ENCODE results near the gene HAUS5.

The HAUS5 gene

DNA sequence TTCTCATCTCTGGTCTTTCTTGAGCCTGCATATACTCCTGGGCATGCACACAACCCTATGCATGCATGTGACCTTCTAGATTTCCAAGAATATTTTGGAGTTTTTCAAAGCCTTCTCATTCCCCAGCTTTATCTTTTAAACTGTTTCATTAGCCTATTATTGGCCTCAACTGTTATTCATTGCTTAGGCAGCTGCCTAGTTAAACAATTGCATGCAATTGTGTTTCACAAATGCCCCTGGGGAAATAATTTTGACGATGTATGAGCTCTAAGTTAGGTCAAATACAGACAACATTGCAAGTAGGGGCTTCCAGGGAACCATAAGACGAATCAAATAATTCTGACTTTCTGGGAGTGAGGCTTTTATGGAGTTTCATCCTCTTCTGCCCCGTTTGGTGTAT is 51.4 kb downstream of the HAUS5 start:
- H2BK12ac ChIP-seq (ENCODE audit: low read length) = no peak overlapping the region
- peaks cover 1% of the 10 kb centered on the region for H3K9me3 ChIP-seq (ENCODE audit: insufficient read depth, low read depth, low read length)
- H3K36me3 ChIP-seq (ENCODE audit: control insufficient read depth in 1 of 2, insufficient read depth in 2 of 2, low read length in 2 of 2) = peaks cover 7 to 10% of the 10 kb centered on the region in 2 experiments
- H3K18ac ChIP-seq (ENCODE audit: low read length) = no peak overlapping the region
- H3K4me3 ChIP-seq (ENCODE audit: low read depth, low read length) = no peak overlapping the region
- WGBS (ENCODE audit: extremely low coverage, insufficient coverage, insufficient read length) = no CpG with 5 or more reads among the region's 3 CpGs
- H2AK5ac ChIP-seq (ENCODE audit: low read length) = no peak overlapping the region
- no peak overlapping the region for H3K14ac ChIP-seq (ENCODE audit: low read length)
- H3K27ac ChIP-seq (ENCODE audit: low read depth, low read length) = no peak overlapping the region
- no peak overlapping the region for H2AFZ ChIP-seq (ENCODE audit: insufficient read depth, low read length, poor library complexity)
- peak; percentile 58 to 91 for DNase-seq
- H3K23ac ChIP-seq (ENCODE audit: low read length) = no peak overlapping the region
- no peak overlapping the region for H4K8ac ChIP-seq (ENCODE audit: low read depth, low read length)
- no peaks in the 10 kb centered on the region for H3K79me1 ChIP-seq (ENCODE audit: low read length)
- H2BK120ac ChIP-seq (ENCODE audit: insufficient read depth, low read length, poor library complexity) = no peak overlapping the region
- H3K4me2 ChIP-seq (ENCODE audit: low read length) = no peak overlapping the region
- H3K79me2 ChIP-seq (ENCODE audit: control insufficient read depth, insufficient read depth, low read length, poor library complexity) = no peaks in the 10 kb centered on the region
- H3K4ac ChIP-seq (ENCODE audit: low read depth, low read length) = no peak overlapping the region
- no peak overlapping the region for H3K9ac ChIP-seq (ENCODE audit: low read length)
- no peak overlapping the region for H4K12ac ChIP-seq (ENCODE audit: low read depth, low read length)
- no peaks in the 10 kb centered on the region for H3K4me1 ChIP-seq (ENCODE audit: control insufficient read depth in 1 of 2, insufficient read depth in 2 of 2, low read length in 2 of 2)
- no peak overlapping the region for H2BK5ac ChIP-seq (ENCODE audit: low read depth, low read length, poor library complexity)
- H3K27me3 ChIP-seq (ENCODE audit: insufficient read depth, low read length) = no peaks in the 10 kb centered on the region
- no peak overlapping the region for H4K91ac ChIP-seq (ENCODE audit: low read depth, low read length)

DNA sequence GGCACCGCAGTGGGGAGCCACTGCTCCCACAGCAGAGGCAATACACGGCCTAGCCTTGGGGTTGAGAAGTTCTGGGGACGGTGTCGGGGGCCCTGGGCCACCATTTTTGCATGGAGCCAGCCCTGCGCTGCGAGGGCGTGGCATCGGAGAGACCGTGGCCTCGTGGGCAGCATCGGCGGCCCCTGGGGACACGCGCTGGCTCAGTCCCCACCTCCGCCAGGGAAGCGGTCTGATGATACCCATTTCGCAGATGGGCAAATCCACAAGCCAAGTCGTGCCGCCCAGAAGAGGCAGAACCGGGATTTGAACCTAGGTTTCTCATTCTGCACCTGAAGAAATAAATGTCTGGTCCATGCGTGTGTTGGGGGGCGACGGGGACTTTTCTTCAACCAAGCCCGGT is 52.6 kb downstream of the HAUS5 start:
- H4K91ac ChIP-seq (ENCODE audit: low read depth, low read length) = no peak overlapping the region
- WGBS (ENCODE audit: extremely low coverage, insufficient coverage, insufficient read length) = no CpG with 5 or more reads among the region's 24 CpGs
- peaks cover 2 to 7% of the 10 kb centered on the region in 2 experiments for H3K36me3 ChIP-seq (ENCODE audit: control insufficient read depth in 1 of 2, insufficient read depth in 2 of 2, low read length in 2 of 2)
- no peak overlapping the region for H2BK5ac ChIP-seq (ENCODE audit: low read depth, low read length, poor library complexity)
- H2BK12ac ChIP-seq (ENCODE audit: low read length) = no peak overlapping the region
- H4K12ac ChIP-seq (ENCODE audit: low read depth, low read length) = no peak overlapping the region
- H3K27me3 ChIP-seq (ENCODE audit: insufficient read depth, low read length) = no peaks in the 10 kb centered on the region
- H3K18ac ChIP-seq (ENCODE audit: low read length) = no peak overlapping the region
- no peak overlapping the region for H2AFZ ChIP-seq (ENCODE audit: insufficient read depth, low read length, poor library complexity)
- H4K8ac ChIP-seq (ENCODE audit: low read depth, low read length) = no peak overlapping the region
- no peak overlapping the region for H3K9ac ChIP-seq (ENCODE audit: low read length)
- H3K79me1 ChIP-seq (ENCODE audit: low read length) = no peaks in the 10 kb centered on the region
- no peak overlapping the region for H3K27ac ChIP-seq (ENCODE audit: low read depth, low read length)
- no peak overlapping the region for H2AK5ac ChIP-seq (ENCODE audit: low read length)
- H3K14ac ChIP-seq (ENCODE audit: low read length) = no peak overlapping the region
- no peak overlapping the region for H3K4ac ChIP-seq (ENCODE audit: low read depth, low read length)
- no peaks in the 10 kb centered on the region for H3K79me2 ChIP-seq (ENCODE audit: control insufficient read depth, insufficient read depth, low read length, poor library complexity)
- H3K4me2 ChIP-seq (ENCODE audit: low read length) = no peak overlapping the region
- no peak for DNase-seq
- H2BK120ac ChIP-seq (ENCODE audit: insufficient read depth, low read length, poor library complexity) = no peak overlapping the region
- peaks cover 1% of the 10 kb centered on the region for H3K9me3 ChIP-seq (ENCODE audit: insufficient read depth, low read depth, low read length)
- H3K23ac ChIP-seq (ENCODE audit: low read length) = no peak overlapping the region
- H3K4me1 ChIP-seq (ENCODE audit: control insufficient read depth in 1 of 2, insufficient read depth in 2 of 2, low read length in 2 of 2) = no peaks in the 10 kb centered on the region
- H3K4me3 ChIP-seq (ENCODE audit: low read depth, low read length) = no peak overlapping the region

GRCh38 chr19:35665604-35666003 is 53.1 kb downstream of the HAUS5 start:
- H3K4me3 ChIP-seq (ENCODE audit: low read depth, low read length) = no peak overlapping the region
- H2AK5ac ChIP-seq (ENCODE audit: low read length) = no peak overlapping the region
- no peak overlapping the region for H3K9ac ChIP-seq (ENCODE audit: low read length)
- no peak overlapping the region for H4K8ac ChIP-seq (ENCODE audit: low read depth, low read length)
- H3K4ac ChIP-seq (ENCODE audit: low read depth, low read length) = no peak overlapping the region
- no peak overlapping the region for H3K14ac ChIP-seq (ENCODE audit: low read length)
- no peak overlapping the region for H3K18ac ChIP-seq (ENCODE audit: low read length)
- H3K27ac ChIP-seq (ENCODE audit: low read depth, low read length) = no peak overlapping the region
- no peaks in the 10 kb centered on the region for H3K27me3 ChIP-seq (ENCODE audit: insufficient read depth, low read length)
- no peak for DNase-seq
- no peaks in the 10 kb centered on the region for H3K79me2 ChIP-seq (ENCODE audit: control insufficient read depth, insufficient read depth, low read length, poor library complexity)
- no peaks in the 10 kb centered on the region for H3K4me1 ChIP-seq (ENCODE audit: control insufficient read depth in 1 of 2, insufficient read depth in 2 of 2, low read length in 2 of 2)
- H4K91ac ChIP-seq (ENCODE audit: low read depth, low read length) = no peak overlapping the region
- no peak overlapping the region for H2BK120ac ChIP-seq (ENCODE audit: insufficient read depth, low read length, poor library complexity)
- H3K9me3 ChIP-seq (ENCODE audit: insufficient read depth, low read depth, low read length) = peaks cover 1% of the 10 kb centered on the region
- no peak overlapping the region for H3K23ac ChIP-seq (ENCODE audit: low read length)
- H2BK12ac ChIP-seq (ENCODE audit: low read length) = no peak overlapping the region
- H2BK5ac ChIP-seq (ENCODE audit: low read depth, low read length, poor library complexity) = no peak overlapping the region
- no peak overlapping the region for H2AFZ ChIP-seq (ENCODE audit: insufficient read depth, low read length, poor library complexity)
- H4K12ac ChIP-seq (ENCODE audit: low read depth, low read length) = no peak overlapping the region
- WGBS (ENCODE audit: extremely low coverage, insufficient coverage, insufficient read length) = no CpG with 5 or more reads among the region's 7 CpGs
- peaks cover 2 to 7% of the 10 kb centered on the region in 2 experiments for H3K36me3 ChIP-seq (ENCODE audit: control insufficient read depth in 1 of 2, insufficient read depth in 2 of 2, low read length in 2 of 2)
- H3K79me1 ChIP-seq (ENCODE audit: low read length) = no peaks in the 10 kb centered on the region
- no peak overlapping the region for H3K4me2 ChIP-seq (ENCODE audit: low read length)

DNA sequence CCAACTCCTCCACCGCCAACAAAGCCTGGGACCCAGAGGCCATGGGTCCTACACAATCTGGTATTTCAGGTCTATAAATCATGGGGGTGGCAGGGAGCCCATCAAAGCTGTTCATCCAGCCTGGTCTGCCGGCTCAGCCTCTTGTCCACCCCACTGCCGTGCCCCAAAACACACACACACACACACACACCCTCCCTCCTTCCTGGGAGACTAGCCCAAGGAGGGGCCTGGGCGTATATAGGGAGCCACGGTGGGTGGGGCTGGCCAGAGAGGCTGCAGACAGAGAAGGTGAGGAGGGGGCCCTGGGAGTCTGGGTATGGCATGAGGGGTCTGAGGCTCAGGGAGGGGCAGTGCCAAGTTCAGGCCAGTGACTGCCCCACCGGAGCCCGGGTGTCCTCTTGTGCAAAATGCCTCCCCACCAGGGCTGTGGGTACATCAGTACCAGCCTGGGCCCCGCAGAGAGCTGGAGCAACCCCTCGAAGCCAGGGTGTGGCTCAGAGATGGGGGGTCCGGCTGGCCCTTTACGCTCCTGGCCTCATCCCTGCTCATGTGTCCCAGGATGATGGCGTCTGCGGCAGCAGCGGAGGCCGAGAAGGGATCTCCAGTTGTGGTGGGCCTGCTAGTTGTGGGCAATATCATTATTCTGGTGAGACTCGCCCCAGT is 53.8 kb downstream of the HAUS5 start, which contains the start of gene UPK1A:
UPK1A (plus strand) TSS at position 267 of the 663 bp plus-strand sequence; CDS start at position 563, 296 bp downstream.
- no CpG with 5 or more reads among the region's 16 CpGs for WGBS (ENCODE audit: extremely low coverage, insufficient coverage, insufficient read length)
- H2AK5ac ChIP-seq (ENCODE audit: low read length) = no peak within 1 kb of the TSS
- H4K8ac ChIP-seq (ENCODE audit: low read depth, low read length) = no peak within 1 kb of the TSS

More for the DNA sequence above, 53.8 kb downstream of the HAUS5 start, which contains the start of gene UPK1A:
- Histone ChIP-seq H3K4me2 (ENCODE audit: low read length) (no peak within 1 kb of the TSS), H3K79me2 (ENCODE audit: control insufficient read depth, insufficient read depth, low read length, poor library complexity) (no peaks in the 10 kb centered on the region), H3K27ac (ENCODE audit: low read depth, low read length) (no peak within 1 kb of the TSS), H3K4me1 (ENCODE audit: control insufficient read depth in 1 of 2, insufficient read depth in 2 of 2, low read length in 2 of 2) (no peaks in the 10 kb centered on the region), H4K12ac (ENCODE audit: low read depth, low read length) (no peak within 1 kb of the TSS), H2AFZ (ENCODE audit: insufficient read depth, low read length, poor library complexity) (no peak within 1 kb of the TSS), H2BK5ac (ENCODE audit: low read depth, low read length, poor library complexity) (no peak within 1 kb of the TSS), H2BK120ac (ENCODE audit: insufficient read depth, low read length, poor library complexity) (no peak within 1 kb of the TSS), H3K9me3 (ENCODE audit: insufficient read depth, low read depth, low read length) (peaks cover 1% of the 10 kb centered on the region), H3K9ac (ENCODE audit: low read length) (no peak within 1 kb of the TSS), H3K36me3 (ENCODE audit: control insufficient read depth in 1 of 2, insufficient read depth in 2 of 2, low read length in 2 of 2) (peaks cover 2 to 4% of the 10 kb centered on the region in 2 experiments), H3K14ac (ENCODE audit: low read length) (no peak within 1 kb of the TSS), H3K27me3 (ENCODE audit: insufficient read depth, low read length) (no peaks in the 10 kb centered on the region), H3K23ac (ENCODE audit: low read length) (no peak within 1 kb of the TSS), H3K79me1 (ENCODE audit: low read length) (no peaks in the 10 kb centered on the region), H4K91ac (ENCODE audit: low read depth, low read length) (no peak within 1 kb of the TSS), H3K4me3 (ENCODE audit: low read depth, low read length) (no peak within 1 kb of the TSS), H2BK12ac (ENCODE audit: low read length) (no peak within 1 kb of the TSS), H3K4ac (ENCODE audit: low read depth, low read length) (no peak within 1 kb of the TSS), H3K18ac (ENCODE audit: low read length) (no peak within 1 kb of the TSS)
- DNase-seq = no peak
